ENCODE results near the gene MRPS34.

GRCh38 chr16:1819611-1820010, 46.7 kb upstream of the MRPS34 start:
- TF ChIP-seq, protein P1, sequence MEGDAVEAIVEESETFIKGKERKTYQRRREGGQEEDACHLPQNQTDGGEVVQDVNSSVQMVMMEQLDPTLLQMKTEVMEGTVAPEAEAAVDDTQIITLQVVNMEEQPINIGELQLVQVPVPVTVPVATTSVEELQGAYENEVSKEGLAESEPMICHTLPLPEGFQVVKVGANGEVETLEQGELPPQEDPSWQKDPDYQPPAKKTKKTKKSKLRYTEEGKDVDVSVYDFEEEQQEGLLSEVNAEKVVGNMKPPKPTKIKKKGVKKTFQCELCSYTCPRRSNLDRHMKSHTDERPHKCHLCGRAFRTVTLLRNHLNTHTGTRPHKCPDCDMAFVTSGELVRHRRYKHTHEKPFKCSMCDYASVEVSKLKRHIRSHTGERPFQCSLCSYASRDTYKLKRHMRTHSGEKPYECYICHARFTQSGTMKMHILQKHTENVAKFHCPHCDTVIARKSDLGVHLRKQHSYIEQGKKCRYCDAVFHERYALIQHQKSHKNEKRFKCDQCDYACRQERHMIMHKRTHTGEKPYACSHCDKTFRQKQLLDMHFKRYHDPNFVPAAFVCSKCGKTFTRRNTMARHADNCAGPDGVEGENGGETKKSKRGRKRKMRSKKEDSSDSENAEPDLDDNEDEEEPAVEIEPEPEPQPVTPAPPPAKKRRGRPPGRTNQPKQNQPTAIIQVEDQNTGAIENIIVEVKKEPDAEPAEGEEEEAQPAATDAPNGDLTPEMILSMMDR (IDR thresholded peaks at IDR 0.05 in 4 of 5, conservative IDR thresholded peaks at IDR 0.05 in 1 of 5), result no peak
- no peak for TF ChIP-seq POLR2A (IDR thresholded peaks at IDR 0.05)

Data from gastrocnemius medialis (tissue), 4 donors.